Ovary (tissue), 3 donors: ENCODE measurements around the gene KRT80.

ENCODE experiments used
- EP300 ChIP-seq: sonication (generic); formaldehyde crosslinking; IDR thresholded peaks from one replicate; pipeline ENCODE4 v1.6.1; 2017; ENCODE audit warnings: antibody characterized with exemption
- POLR2A ChIP-seq: fragments of 450-650 bp; IDR thresholded peaks from one replicate; pipeline ENCODE4 v1.6.1; 2017; ENCODE audit warnings: antibody characterized with exemption, mild to moderate bottlenecking, moderate library complexity
- TF ChIP-seq, protein P1 (sequence below), 3 donors: fragments of 450-650 bp in 2 of 3; fragments of 200-600 bp in 1 of 3; IDR thresholded peaks; one replicate each; pipeline versions ENCODE4 v1.5.1 to v1.8.0; 2016 to 2022; ENCODE audit warnings: antibody characterized with exemption in 3 of 3, mild to moderate bottlenecking in 1 of 3
- donor health status: DM: no; HTN: no; CAD: no.

DNA sequence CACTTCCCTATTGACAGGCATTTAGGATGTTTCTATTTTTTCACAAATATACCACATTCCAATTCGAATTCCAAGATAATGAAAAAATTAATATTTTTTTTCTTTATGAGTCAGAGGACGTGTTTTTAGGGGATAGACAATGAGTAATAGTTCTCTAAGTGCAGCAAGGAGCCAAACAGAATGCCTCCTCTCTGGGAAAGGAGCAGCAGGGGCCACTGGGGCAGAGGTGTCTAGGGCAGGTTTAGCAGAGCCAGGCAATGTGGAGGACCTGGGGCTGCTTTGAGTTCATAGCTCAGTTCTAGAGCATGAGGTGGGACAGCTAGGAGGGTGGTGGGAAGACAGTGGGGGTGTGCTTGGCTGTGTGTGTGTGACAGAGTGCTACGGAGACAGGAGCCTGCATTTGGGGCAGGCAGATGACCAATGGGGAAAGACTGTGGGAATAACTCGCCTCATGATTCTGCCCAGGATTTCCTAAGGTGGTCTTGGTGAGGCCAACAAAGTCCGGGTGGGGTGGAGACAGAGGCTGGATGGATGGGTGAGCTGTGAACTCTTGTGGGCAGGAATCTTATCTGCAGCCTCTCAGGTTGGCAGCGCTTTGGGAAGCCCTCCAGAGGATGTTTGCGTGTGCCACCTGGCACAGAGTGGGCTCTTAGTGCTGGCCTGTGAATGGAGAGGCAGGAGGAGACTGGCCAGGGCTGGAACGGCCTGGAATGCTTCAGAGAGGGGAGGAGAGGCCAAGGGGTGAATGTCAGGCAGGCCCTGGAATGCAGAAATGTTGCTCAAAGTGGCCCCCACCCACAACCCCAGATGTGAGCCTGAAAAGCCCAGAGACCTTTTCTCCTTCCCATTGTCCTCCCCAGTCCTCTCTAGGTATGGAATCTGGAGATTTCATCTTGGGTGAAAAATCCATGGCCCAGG, 38.8 kb upstream of the KRT80 start:
- TF ChIP-seq, protein P1, sequence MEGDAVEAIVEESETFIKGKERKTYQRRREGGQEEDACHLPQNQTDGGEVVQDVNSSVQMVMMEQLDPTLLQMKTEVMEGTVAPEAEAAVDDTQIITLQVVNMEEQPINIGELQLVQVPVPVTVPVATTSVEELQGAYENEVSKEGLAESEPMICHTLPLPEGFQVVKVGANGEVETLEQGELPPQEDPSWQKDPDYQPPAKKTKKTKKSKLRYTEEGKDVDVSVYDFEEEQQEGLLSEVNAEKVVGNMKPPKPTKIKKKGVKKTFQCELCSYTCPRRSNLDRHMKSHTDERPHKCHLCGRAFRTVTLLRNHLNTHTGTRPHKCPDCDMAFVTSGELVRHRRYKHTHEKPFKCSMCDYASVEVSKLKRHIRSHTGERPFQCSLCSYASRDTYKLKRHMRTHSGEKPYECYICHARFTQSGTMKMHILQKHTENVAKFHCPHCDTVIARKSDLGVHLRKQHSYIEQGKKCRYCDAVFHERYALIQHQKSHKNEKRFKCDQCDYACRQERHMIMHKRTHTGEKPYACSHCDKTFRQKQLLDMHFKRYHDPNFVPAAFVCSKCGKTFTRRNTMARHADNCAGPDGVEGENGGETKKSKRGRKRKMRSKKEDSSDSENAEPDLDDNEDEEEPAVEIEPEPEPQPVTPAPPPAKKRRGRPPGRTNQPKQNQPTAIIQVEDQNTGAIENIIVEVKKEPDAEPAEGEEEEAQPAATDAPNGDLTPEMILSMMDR (IDR thresholded peaks at IDR 0.05): no peak
- no peak for TF ChIP-seq POLR2A
- no peak for TF ChIP-seq EP300
